RWPE2 (cell line): ENCODE data around the gene RAET1E.

ENCODE experiments used
- ATAC-seq: fragments of 200-7000 bp; cut with Tn5 transposase; 3 replicates; pipeline ENCODE4 v1.9.1; 2021; ENCODE audit warnings: low read depth
- DNase-seq: peaks from one replicate; pipeline ENCODE4 v3.0.0-alpha.2; 2020; ENCODE audit warnings: low spot score
- H3K27ac ChIP-seq: fragments of 450-650 bp; 2 replicates; pipeline ENCODE4 v1.5.1; 2017; ENCODE audit warnings: mild to moderate bottlenecking; ENCODE audit not compliant: poor library complexity, severe bottlenecking
- H3K27me3 ChIP-seq: fragments of 250-450 bp; sonication (Bioruptor Pico); 2 replicates; pipeline ENCODE4 v1.5.1; 2021; ENCODE audit warnings: mild to moderate bottlenecking, moderate library complexity; ENCODE audit not compliant: insufficient read depth, poor library complexity, severe bottlenecking
- H3K36me3 ChIP-seq: fragments of 250-450 bp; sonication (Bioruptor Pico); 2 replicates; pipeline ENCODE4 v1.5.1; 2020; ENCODE audit warnings: low read depth, mild to moderate bottlenecking, moderate library complexity
- H3K4me1 ChIP-seq: fragments of 250-450 bp; sonication (Bioruptor Pico); 2 replicates; pipeline ENCODE4 v1.5.1; 2021; ENCODE audit warnings: mild to moderate bottlenecking, moderate library complexity; ENCODE audit not compliant: insufficient read depth, poor library complexity, severe bottlenecking
- H3K4me3 ChIP-seq: fragments of 250-450 bp; sonication (Bioruptor Pico); 2 replicates; pipeline ENCODE4 v1.5.1; 2021; ENCODE audit warnings: mild to moderate bottlenecking, moderate library complexity; ENCODE audit not compliant: severe bottlenecking
- H3K9me3 ChIP-seq: fragments of 250-450 bp; sonication (Bioruptor Pico); 2 replicates; pipeline ENCODE4 v1.5.1; 2021; ENCODE audit warnings: mild to moderate bottlenecking, moderate library complexity; ENCODE audit not compliant: severe bottlenecking
- TF ChIP-seq, protein P1 (sequence below): fragments of 450-650 bp; IDR thresholded peaks from one replicate; pipeline ENCODE4 v1.5.1; 2017; ENCODE audit warnings: mild to moderate bottlenecking, moderate library complexity; ENCODE audit not compliant: poor library complexity, severe bottlenecking

RAET1E gene

GRCh38 chr6:149918151-149918905 lies 20.4 kb upstream of the RAET1E start:
- Histone ChIP-seq H3K9me3 (no peaks in the 10 kb centered on the region), H3K4me3 (no peak overlapping the region), H3K36me3 (no peaks in the 10 kb centered on the region), H3K4me1 (peaks cover 2% of the 10 kb centered on the region), H3K27me3 (no peaks in the 10 kb centered on the region), H3K27ac (no peak overlapping the region)
- ATAC-seq (no peak), DNase-seq (no peak)
- TF ChIP-seq, protein P1, sequence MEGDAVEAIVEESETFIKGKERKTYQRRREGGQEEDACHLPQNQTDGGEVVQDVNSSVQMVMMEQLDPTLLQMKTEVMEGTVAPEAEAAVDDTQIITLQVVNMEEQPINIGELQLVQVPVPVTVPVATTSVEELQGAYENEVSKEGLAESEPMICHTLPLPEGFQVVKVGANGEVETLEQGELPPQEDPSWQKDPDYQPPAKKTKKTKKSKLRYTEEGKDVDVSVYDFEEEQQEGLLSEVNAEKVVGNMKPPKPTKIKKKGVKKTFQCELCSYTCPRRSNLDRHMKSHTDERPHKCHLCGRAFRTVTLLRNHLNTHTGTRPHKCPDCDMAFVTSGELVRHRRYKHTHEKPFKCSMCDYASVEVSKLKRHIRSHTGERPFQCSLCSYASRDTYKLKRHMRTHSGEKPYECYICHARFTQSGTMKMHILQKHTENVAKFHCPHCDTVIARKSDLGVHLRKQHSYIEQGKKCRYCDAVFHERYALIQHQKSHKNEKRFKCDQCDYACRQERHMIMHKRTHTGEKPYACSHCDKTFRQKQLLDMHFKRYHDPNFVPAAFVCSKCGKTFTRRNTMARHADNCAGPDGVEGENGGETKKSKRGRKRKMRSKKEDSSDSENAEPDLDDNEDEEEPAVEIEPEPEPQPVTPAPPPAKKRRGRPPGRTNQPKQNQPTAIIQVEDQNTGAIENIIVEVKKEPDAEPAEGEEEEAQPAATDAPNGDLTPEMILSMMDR: no peak

DNA sequence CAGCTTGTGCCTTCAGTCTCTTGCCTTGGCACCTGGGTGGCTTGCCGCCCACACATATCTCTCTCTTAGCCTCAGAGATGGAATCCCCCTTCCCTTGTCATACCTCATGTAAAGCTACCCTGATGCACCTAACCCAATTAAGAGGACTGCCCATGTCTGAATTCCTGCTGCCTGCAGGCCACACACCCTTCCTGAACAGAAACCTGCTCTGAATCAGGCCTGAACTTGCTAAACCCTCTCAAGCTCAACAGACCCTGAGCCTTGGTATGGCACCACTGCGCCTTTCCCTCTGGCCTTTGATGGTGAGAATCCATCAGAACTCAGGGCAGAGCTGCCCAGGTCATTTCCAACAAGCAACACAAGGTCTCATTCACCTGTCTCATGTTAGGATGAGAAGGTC lies 19.8 kb upstream of the RAET1E start:
- TF ChIP-seq, protein P1: no peak
- H3K27me3 ChIP-seq: no peaks in the 10 kb centered on the region

DNA sequence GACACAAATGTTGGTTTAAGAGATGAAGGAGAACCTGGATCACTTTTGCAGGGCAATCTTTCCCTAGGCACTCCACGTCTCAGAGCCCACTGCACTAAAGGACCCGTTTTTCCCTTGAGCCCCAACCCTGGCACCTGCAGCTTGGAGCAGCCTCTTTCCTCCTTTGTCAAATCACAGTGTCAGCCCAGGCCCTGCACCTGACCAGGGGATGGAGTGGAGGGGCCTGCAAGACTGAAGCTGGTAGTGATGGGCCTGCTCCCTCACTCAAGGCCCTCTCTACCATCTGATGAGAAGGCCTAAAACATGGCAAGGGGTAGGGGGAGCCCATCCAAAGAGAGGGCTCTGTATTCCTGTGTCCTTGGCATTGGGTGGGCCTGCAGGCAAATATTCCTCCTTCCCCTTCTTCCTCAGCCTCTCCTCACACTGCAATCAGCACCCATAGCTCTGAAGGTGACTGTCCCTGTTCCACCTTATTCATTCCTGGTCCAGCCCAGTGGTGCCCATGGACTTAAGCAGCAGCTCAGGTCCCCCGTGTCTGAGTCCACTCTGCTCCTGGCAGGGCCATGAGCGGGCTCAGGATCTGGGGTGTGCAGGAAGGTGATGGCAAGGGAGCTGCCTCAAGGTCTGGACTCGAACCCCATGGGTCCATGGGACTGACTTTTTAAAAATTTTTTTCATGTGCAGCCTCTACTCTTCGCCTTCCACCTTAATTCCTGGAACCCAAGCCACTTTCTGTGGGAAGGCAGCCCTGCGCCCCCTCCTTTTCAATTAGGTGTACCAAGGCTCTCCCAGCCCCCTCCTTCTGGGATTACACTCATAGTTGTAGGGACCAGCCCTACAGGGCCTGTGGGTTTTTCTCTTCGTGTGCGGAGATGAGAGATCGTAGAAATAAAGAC lies 18.3 kb upstream of the RAET1E start:
- DNase-seq (no peak), ATAC-seq (no peak)
- Histone ChIP-seq H3K4me3 (no peak overlapping the region), H3K4me1 (no peaks in the 10 kb centered on the region), H3K27me3 (no peaks in the 10 kb centered on the region), H3K9me3 (no peaks in the 10 kb centered on the region), H3K27ac (no peak overlapping the region), H3K36me3 (no peaks in the 10 kb centered on the region)
- TF ChIP-seq, protein P1: no peak

More for the DNA sequence above, 19.8 kb upstream of the RAET1E start:
- DNase-seq (no peak), ATAC-seq (0 out of 3 replicates have a peak, but pooled peaks have one; percentile 13)
- Histone ChIP-seq H3K9me3 (no peaks in the 10 kb centered on the region), H3K36me3 (no peaks in the 10 kb centered on the region), H3K4me3 (no peak overlapping the region), H3K27ac (no peak overlapping the region), H3K4me1 (no peaks in the 10 kb centered on the region)

GRCh38 chr6:149913540-149914240 lies 15.8 kb upstream of the RAET1E start:
- Histone ChIP-seq H3K27me3 (no peaks in the 10 kb centered on the region), H3K27ac (no peak overlapping the region), H3K9me3 (peaks cover 3% of the 10 kb centered on the region), H3K4me3 (no peak overlapping the region), H3K36me3 (no peaks in the 10 kb centered on the region), H3K4me1 (no peaks in the 10 kb centered on the region)
- TF ChIP-seq, protein P1: no peak
- ATAC-seq (no peak), DNase-seq (no peak)
